ENCODE results near the gene ZSCAN5A. TPM values are rescaled to one million over a fixed set of nuclear protein-coding genes. Genes with fewer than 3 reads are reported as not detected.
"Not testable (repeated sequence)": the region's sequence is repeated elsewhere in the genome, so short reads cannot be mapped to it uniquely, and the experiment has no call there.

ZSCAN5A gene
- total RNA-seq, 2 donors from 2014 or later = 8.5 to 10.0 TPM

DNA sequence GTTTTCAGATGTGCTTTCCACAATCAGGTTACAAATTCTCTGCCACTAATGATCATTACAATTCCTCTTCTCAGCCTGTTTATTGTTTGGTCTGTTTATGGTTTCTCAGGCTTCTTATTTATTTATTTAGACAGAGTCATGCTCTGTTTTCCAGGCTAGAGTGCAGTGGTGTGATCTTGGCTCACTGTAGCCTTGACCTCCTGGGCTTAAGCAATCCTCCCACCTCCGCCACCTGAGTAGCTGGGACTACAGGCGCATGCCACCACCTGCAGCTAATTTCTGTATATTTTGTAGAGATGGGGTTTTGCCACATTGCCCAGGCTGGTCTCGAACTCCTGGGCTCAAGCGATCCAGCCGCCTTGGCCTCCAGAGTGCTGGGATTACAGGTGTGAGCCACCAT is 2.1 kb upstream of the ZSCAN5A start:
- intact Hi-C loops (cut with DNase I) = no loop called here
- no peak for DNase-seq (ENCODE audit: low spot score)

GRCh38 chr19:56315077-56315828 is 614 bp upstream of the ZSCAN5A start:
- peak; percentile 97 for DNase-seq (ENCODE audit: low spot score)
- intact Hi-C loops (cut with DNase I) = no loop called here

DNA sequence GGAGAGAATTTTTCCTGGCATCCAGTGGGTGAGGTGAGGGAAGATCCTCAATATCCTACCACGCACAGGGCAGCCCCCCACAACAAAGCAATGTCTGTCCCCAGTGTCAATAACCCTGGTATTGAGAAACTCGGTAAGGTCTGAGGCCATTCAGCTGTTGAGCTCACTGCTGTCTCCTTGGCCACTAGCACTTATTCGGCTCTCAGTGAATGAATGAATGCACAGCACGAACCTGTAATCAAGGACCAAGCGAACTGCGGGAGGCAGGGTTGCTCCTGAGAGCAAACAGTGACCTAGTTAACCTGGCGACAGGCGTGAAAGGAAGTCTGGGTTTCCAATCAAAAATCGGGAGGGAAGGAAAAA is 640 bp downstream of the ZSCAN5A start:
- intact Hi-C loops (cut with DNase I) = no loop called here
- DNase-seq (ENCODE audit: low spot score) = no peak

DNA sequence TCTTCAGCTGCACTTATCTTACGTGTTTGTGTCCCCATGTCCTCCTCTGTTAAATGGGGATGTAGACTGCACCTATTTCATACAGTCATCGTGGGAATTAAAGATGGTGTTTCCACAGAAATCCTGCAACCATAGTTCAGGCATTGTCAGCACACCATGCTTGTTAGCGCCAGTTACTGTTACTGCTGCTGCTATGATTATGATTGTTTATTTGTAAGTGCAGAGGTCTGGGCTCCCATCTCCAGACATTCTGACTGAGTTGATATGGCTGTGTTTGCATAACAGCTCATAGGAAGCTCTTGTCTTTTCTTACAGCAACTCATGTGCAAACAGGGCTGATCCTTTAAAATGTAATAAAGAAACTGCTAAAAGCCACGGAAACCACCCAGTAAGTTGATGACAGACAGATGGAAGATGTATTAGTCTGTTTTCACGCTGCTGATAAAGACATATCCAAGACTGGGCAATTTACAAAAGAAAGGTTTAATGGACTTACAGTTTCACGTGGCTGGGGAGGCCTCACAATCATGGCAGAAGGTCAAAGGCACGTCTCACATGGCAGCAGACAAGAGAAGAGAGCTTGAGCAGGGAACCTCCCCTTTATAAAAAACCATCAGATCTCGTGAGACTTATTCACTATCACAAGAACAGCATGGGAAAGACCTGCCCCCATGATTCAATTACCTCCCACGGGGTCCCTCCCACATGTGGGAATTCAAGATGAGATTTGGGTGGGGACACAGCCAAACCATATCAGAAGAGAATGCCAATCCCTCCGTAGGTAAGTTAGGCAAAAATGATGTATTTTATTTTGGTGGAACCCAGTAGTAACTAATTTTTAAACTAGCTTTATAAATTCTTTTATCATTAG is 1.6 kb downstream of the ZSCAN5A start:
- intact Hi-C loops (cut with DNase I) = no loop called here
- DNase-seq (ENCODE audit: low spot score) = no peak

- DNase-seq (ENCODE audit: low spot score) = no peak
- intact Hi-C loops (cut with DNase I) = no loop called here
These were observed 2.3 kb downstream of the ZSCAN5A start for GRCh38 chr19:56312342-56312741.

DNA sequence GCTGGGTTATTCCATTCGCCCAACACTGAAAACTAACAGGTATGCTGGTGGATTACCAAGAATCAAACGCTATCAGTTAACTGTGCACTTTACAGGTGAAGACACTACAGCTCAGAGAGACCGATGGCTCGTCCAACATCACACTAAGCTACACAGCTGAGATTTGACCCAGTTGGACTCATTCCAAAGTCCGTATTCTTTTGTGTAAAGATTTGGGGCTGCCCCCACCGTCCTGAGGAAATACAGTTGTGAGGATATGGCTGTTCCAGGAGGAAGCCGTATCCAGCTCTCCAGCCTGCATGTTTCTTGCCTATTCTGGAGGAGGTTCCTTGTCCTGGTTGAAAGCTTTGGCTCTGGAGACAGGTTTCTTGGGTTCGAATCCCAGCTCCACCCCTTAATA is 4.2 kb downstream of the ZSCAN5A start:
- DNase-seq (ENCODE audit: low spot score) = no peak
- intact Hi-C loops (cut with DNase I) = no loop called here

DNA sequence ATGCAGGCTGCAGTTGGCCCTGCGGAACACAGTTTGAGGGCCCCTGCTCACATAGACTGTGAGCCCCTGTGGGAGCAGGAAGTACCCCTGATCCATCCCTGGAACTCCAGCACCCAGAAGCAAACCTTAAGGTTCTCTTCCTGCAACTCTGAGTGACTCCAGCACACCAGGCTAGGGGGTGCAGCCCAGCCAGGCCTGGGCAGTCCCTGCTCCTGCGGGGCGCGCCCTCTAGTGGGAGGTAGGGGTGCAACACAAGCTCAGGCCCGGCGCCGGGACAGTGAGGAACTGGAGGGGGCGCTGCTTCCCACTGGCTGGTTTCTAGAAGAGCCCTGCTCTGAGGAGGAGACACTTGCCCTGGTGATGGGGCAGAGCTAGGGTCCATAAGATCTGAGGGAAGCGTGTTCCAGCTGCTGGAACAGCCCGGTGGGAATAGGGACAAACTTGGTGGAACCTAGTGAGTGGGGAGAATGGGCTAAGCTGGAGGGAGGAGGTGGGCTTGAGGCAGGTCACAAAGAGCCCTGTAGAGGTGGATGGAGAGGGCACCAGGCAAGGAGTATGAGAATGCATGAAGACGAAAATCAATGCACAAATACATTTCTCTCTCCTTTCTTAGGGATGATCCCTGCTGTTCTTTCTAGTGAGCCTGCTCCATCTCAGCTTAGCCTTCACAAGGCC is 5.0 kb downstream of the ZSCAN5A start:
- peak; percentile 86 for DNase-seq (ENCODE audit: low spot score)
- intact Hi-C loops (cut with DNase I) = no loop called here

GRCh38 chr19:56308792-56309191 is 5.8 kb downstream of the ZSCAN5A start:
- intact Hi-C loops (cut with DNase I) = no loop called here
- no peak for DNase-seq (ENCODE audit: low spot score)

DNA sequence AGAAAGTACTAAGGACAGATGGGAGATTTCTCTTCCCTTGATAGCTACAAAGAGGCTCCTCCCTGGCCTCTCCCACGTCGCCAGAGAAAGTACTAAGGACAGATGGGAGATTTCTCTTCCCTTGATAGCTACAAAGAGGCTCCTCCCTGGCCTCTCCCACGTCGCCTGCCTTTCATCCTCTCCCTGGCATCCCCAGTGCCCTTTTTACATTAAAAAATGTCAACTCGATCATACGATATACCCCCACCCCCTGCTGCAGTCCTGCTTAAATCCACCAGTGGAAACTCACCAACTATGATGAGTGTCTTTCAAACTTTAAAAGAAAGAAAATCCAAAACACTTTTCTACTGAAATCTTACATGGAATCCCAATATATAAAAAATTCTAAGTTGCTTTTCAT is 7.6 kb downstream of the ZSCAN5A start:
- intact Hi-C loops (cut with DNase I); DNase-seq (ENCODE audit: low spot score): not testable (repeated sequence)

- DNase-seq (ENCODE audit: low spot score) = no peak
- intact Hi-C loops (cut with DNase I) = no loop called here
These were observed 8.6 kb downstream of the ZSCAN5A start for GRCh38 chr19:56306016-56306415.

DNA sequence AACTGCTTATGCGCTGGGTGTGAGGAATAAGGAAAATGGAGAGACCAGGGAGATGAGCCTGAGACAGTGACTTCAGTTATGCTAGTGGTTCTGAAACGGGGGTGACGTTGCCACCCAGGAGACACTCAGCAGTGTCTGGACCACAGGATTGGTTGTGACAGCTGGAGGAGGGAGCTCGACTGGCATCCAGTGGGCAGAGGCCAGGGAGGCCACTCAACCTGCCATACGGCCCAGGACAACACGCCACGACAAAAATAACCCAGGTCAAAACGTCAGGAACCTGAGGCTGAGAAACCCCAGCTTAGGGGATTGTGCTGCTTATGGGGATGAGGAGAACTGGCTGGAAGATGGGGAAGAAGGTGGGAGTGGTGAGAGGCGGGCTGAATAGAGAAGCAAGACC is 10.4 kb downstream of the ZSCAN5A start:
- intact Hi-C loops (cut with DNase I) = no loop called here
- DNase-seq (ENCODE audit: low spot score) = no peak

- intact Hi-C loops (cut with DNase I) = loop anchor here in 1 of 2 donors (1.0 kb wide), 1 partner anchor 42 kb away; no protein-coding TSS in a partner anchor
- DNase-seq (ENCODE audit: low spot score) = no peak
These were observed 12.6 kb downstream of the ZSCAN5A start for GRCh38 chr19:56301886-56302620.

DNA sequence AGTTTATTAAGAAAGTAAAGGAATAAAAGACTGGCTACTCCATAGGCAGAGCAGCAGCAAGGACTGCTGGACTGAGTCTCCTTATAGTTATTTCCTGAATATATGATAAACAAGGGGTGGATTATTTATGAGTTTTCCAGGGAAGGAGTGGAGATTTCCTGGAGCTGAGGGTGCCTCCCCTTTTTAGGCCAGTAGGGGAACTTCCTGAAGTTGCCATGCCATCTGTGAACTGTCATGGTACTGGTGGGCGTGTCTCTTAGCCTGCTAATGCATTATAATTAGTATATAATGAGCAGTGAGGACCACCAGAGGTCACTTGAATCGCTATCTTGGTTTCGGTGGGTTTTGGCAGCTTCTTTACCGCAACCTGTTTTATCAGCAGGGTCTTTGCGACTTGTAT is 13.5 kb downstream of the ZSCAN5A start:
- intact Hi-C loops (cut with DNase I) = loop anchor here in 1 of 2 donors (1.0 kb wide), 1 partner anchor 41 kb away; no protein-coding TSS in a partner anchor
- no peak for DNase-seq (ENCODE audit: low spot score)

DNA sequence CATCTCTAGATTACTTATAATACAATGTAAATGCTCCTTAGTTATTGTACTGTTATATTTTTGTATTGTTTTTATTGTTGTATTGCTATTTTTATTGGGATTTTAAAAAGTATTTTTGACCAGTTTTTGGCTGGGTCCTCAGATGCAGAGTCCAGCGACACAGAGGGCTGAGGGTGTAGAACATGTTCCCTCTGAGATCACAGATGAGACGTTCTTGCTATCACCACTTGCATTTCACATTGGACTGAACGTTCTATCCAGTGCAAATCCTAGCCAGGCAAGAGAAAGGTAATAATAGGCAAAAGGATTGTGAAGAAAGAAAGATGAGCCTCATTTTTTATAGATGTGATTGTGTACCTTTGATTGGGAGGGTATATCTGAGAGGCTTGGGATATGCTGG is 15.0 kb downstream of the ZSCAN5A start:
- intact Hi-C loops (cut with DNase I) = no loop called here
- DNase-seq (ENCODE audit: low spot score) = no peak

- no peak for DNase-seq (ENCODE audit: low spot score)
- intact Hi-C loops (cut with DNase I) = no loop called here
These were observed 17.6 kb downstream of the ZSCAN5A start for GRCh38 chr19:56297010-56297409.

- no peak for DNase-seq (ENCODE audit: low spot score)
- intact Hi-C loops (cut with DNase I) = no loop called here
These were observed 18.8 kb downstream of the ZSCAN5A start for GRCh38 chr19:56295531-56296455.

- DNase-seq (ENCODE audit: low spot score) = no peak
- intact Hi-C loops (cut with DNase I) = no loop called here
These were observed 20.1 kb downstream of the ZSCAN5A start for GRCh38 chr19:56294549-56294948.

- DNase-seq (ENCODE audit: low spot score) = no peak
- intact Hi-C loops (cut with DNase I) = no loop called here
These were observed 22.8 kb downstream of the ZSCAN5A start for GRCh38 chr19:56291867-56292266.

All from posterior vena cava (tissue), 2 donors.